Osteoblast (primary cell): Measurements from ENCODE around the gene CA11. TPM values are rescaled to one million over a fixed set of nuclear protein-coding genes. Genes with fewer than 3 reads are reported as not detected.
A peak's percentile ranks its signal among the peaks of the same experiment; 100 is the strongest.

Experiments used
- DNase-seq: peaks from one replicate; pipeline ENCODE4 v3.0.0; 2011; ENCODE audit warnings: low spot score, mixed read lengths; ENCODE audit not compliant: insufficient read length; ENCODE audit errors: missing footprints
- H2AFZ ChIP-seq: 2 replicates; pipeline ENCODE4 v1.6.0; 2011; ENCODE audit warnings: mild to moderate bottlenecking, low read length
- H3K27ac ChIP-seq: 2 replicates; pipeline ENCODE4 v1.5.1; 2011; ENCODE audit warnings: mild to moderate bottlenecking, low read depth, low read length, moderate library complexity
- H3K27me3 ChIP-seq: 2 replicates; pipeline ENCODE4 v1.6.0; 2012; ENCODE audit warnings: mild to moderate bottlenecking, control low read depth, inconsistent platforms, low read length, moderate library complexity; ENCODE audit not compliant: insufficient read depth
- H3K36me3 ChIP-seq: 2 replicates; pipeline ENCODE4 v1.5.1; 2011; ENCODE audit warnings: mild to moderate bottlenecking, low read length, control low read depth, moderate library complexity; ENCODE audit not compliant: insufficient read depth
- H3K4me1 ChIP-seq: 2 replicates; pipeline ENCODE4 v1.5.1; 2011; ENCODE audit warnings: mild to moderate bottlenecking, low read length, control low read depth, moderate library complexity; ENCODE audit not compliant: insufficient read depth
- H3K4me2 ChIP-seq: 2 replicates; pipeline ENCODE4 v1.6.0; 2011; ENCODE audit warnings: mild to moderate bottlenecking, low read length; ENCODE audit not compliant: insufficient read depth
- H3K4me3 ChIP-seq: fragments of 200-600 bp; sonication (generic); 3 replicates; pipeline ENCODE4 v1.5.1; 2012; ENCODE audit warnings: mild to moderate bottlenecking, low read length, inconsistent platforms; ENCODE audit not compliant: insufficient read depth
- H3K79me2 ChIP-seq: 2 replicates; pipeline ENCODE4 v1.6.0; 2012; ENCODE audit warnings: mild to moderate bottlenecking, low read length, control low read depth, inconsistent platforms; ENCODE audit not compliant: insufficient read depth
- H3K9me3 ChIP-seq: 2 replicates; pipeline ENCODE4 v1.5.1; 2011; ENCODE audit warnings: low read depth, low read length, control low read depth
- H4K20me1 ChIP-seq: 2 replicates; pipeline ENCODE4 v1.6.0; 2012; ENCODE audit warnings: mild to moderate bottlenecking, low read length, control low read depth; ENCODE audit not compliant: insufficient read depth
- total RNA-seq: library from RNA; depleted of rRNA; stranded (reverse); fragments of >200 nt; gene quantifications from 2 replicates; pipeline ENCODE4 v1.2.3, GENCODE V29; 2012
- TF ChIP-seq, protein P1 (sequence below): IDR thresholded peaks from 2 replicates; pipeline ENCODE4 v1.5.1; 2011; ENCODE audit warnings: mild to moderate bottlenecking, low read depth, low read length, moderate library complexity; ENCODE audit errors: extremely low read depth

Gene CA11
- total RNA-seq, 1 donor: 1.8 TPM

DNA sequence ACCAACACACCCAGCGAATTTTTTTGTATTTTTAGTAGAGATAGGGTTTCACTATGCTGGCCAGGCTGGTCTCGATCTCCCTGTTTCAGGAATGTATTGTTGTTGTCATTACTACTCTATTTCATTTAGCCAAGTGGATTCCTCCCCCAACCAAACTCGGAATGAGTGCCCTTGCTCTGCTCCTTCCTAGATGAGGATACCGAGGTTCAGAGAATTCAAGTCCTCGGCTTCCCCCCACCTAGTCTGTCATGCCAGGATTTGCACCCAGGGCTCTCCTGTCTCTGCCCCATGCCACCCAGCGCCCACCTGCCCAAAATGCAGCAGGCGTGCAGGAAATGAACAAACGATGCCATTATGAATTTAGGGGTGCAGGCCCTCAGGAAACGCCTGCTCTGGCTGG, 43.0 kb downstream of the CA11 start:
- Histone ChIP-seq H3K27ac (no peak overlapping the region), H3K4me1 (no peaks in the 10 kb centered on the region), H3K79me2 (no peaks in the 10 kb centered on the region), H3K4me3 (no peak overlapping the region), H2AFZ (no peak overlapping the region), H3K27me3 (no peaks in the 10 kb centered on the region), H3K4me2 (no peak overlapping the region), H3K9me3 (no peaks in the 10 kb centered on the region), H3K36me3 (no peaks in the 10 kb centered on the region), H4K20me1 (no peaks in the 10 kb centered on the region)
- DNase-seq: peak; percentile 91
- TF ChIP-seq, protein P1, sequence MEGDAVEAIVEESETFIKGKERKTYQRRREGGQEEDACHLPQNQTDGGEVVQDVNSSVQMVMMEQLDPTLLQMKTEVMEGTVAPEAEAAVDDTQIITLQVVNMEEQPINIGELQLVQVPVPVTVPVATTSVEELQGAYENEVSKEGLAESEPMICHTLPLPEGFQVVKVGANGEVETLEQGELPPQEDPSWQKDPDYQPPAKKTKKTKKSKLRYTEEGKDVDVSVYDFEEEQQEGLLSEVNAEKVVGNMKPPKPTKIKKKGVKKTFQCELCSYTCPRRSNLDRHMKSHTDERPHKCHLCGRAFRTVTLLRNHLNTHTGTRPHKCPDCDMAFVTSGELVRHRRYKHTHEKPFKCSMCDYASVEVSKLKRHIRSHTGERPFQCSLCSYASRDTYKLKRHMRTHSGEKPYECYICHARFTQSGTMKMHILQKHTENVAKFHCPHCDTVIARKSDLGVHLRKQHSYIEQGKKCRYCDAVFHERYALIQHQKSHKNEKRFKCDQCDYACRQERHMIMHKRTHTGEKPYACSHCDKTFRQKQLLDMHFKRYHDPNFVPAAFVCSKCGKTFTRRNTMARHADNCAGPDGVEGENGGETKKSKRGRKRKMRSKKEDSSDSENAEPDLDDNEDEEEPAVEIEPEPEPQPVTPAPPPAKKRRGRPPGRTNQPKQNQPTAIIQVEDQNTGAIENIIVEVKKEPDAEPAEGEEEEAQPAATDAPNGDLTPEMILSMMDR: no peak

DNA sequence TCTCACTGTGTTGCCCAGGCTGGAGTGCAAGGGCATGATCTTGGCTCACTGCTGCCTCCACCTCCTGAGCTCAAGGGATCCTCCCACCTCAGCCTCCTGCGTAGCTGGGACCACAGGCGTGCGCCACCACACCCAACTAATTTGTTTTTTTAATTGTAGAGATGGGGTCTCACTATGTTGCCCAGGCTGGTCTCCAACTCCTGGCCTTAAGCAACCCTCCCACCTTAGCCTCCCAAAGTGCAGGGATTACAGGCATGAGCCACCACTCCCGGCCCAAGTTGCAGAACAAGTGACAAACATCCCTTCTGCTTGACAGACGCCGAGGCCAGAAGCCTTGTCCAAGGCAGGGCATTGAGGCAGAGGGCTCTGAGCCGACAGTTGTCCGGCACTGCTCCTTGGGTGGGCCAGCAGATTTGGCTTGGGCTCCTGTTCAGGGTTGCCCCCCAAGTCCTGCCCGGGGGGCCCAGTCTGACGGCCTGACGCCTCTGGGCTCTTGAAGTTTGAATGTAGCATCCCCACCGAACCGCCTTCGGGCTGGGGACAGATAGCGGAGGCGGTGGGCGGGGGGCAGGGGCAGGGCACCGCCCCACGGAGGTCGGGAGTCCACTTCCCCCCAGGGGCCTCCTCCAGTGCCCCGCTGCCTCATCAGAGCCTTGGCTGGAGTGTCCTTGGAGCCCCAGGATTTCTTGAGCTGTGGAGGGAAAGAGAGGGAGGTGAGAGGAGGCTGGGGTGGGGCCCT, 45.1 kb downstream of the CA11 start:
- Histone ChIP-seq H3K4me2 (no peak overlapping the region), H4K20me1 (no peaks in the 10 kb centered on the region), H2AFZ (no peak overlapping the region), H3K4me3 (no peak overlapping the region), H3K27me3 (no peaks in the 10 kb centered on the region), H3K4me1 (no peaks in the 10 kb centered on the region), H3K27ac (no peak overlapping the region), H3K9me3 (no peaks in the 10 kb centered on the region), H3K36me3 (no peaks in the 10 kb centered on the region), H3K79me2 (no peaks in the 10 kb centered on the region)
- TF ChIP-seq, protein P1: no peak
- peak; percentile 50 for DNase-seq

DNA sequence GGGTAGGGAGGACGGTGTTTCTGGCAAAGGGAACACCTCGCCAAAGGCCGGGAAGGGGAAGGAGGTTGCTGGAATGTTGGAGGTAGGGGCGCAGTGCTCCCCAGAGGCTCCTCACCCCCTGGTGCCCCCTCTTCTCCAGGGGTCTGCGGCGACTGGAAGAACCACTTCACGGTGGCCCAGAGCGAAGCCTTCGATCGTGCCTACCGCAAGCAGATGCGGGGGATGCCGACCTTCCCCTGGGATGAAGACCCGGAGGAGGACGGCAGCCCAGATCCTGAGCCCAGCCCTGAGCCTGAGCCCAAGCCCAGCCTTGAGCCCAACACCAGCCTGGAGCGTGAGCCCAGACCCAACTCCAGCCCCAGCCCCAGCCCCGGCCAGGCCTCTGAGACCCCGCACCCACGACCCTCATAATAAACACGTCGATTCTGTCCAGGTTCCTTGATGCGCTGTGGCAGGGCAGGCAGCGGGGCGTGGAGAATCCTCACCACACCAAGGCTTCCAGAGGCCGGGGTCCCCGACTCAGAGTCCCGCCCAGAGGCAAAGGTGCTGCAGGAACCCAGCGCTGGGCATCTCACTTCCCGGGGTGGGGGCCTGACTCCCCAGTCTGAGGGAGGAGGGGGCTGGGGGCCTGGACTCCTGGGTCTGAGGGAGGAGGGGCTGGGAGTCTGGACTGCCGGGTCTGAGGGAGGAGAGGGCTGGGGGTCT, 46.8 kb downstream of the CA11 start:
- Histone ChIP-seq H2AFZ (no peak overlapping the region), H3K4me2 (no peak overlapping the region), H3K36me3 (no peaks in the 10 kb centered on the region), H3K4me1 (no peaks in the 10 kb centered on the region), H3K9me3 (no peaks in the 10 kb centered on the region), H3K4me3 (no peak overlapping the region), H3K79me2 (no peaks in the 10 kb centered on the region), H3K27ac (no peak overlapping the region), H4K20me1 (no peaks in the 10 kb centered on the region), H3K27me3 (no peaks in the 10 kb centered on the region)
- TF ChIP-seq, protein P1: no peak
- peak; percentile 66 for DNase-seq
